Hepatocyte (in vitro differentiated cells): ENCODE measurements around the gene SETX.

Source experiments
- EZH2phosphoT487 ChIP-seq: fragments of 200-600 bp; sonication (generic); IDR thresholded peaks from one replicate; pipeline ENCODE4 v1.6.1; 2018; ENCODE audit warnings: antibody characterized with exemption, mild to moderate bottlenecking, low read depth, moderate library complexity; ENCODE audit not compliant: unreplicated experiment, severe bottlenecking
- TF ChIP-seq, protein P1 (sequence below): fragments of 200-600 bp; sonication (generic); IDR thresholded peaks from 2 replicates; pipeline ENCODE4 v1.5.1; 2016; ENCODE audit warnings: antibody characterized with exemption, mild to moderate bottlenecking; ENCODE audit not compliant: poor library complexity

DNA sequence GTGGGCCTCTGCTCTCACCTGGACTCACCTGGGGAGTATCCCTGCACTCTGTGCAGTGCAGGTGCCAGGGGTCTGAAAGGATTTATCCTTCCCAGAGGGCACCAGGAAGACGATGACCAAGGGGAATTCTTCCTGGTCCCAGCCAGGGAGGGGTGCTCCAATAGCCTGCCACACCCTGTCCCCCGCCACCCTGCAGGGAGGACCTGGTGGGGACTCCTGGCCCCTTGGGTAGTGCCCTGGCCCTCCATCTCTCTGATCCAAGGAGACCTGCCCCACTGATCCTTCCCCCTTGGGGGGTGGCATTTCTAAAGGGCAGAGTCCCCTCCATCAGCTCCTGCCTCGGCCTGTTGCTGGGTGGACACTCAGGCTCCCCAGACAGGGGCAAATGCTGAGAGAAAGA is 122.3 kb downstream of the SETX start:
- TF ChIP-seq, protein P1, sequence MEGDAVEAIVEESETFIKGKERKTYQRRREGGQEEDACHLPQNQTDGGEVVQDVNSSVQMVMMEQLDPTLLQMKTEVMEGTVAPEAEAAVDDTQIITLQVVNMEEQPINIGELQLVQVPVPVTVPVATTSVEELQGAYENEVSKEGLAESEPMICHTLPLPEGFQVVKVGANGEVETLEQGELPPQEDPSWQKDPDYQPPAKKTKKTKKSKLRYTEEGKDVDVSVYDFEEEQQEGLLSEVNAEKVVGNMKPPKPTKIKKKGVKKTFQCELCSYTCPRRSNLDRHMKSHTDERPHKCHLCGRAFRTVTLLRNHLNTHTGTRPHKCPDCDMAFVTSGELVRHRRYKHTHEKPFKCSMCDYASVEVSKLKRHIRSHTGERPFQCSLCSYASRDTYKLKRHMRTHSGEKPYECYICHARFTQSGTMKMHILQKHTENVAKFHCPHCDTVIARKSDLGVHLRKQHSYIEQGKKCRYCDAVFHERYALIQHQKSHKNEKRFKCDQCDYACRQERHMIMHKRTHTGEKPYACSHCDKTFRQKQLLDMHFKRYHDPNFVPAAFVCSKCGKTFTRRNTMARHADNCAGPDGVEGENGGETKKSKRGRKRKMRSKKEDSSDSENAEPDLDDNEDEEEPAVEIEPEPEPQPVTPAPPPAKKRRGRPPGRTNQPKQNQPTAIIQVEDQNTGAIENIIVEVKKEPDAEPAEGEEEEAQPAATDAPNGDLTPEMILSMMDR: no peak
- TF ChIP-seq EZH2phosphoT487: no peak
